CD4-positive, alpha-beta T cell treated with Interleukin-4 for 4 hours (primary cell): ENCODE data around the gene CBX1.
"Not testable (repeated sequence)": the region's sequence is repeated elsewhere in the genome, so short reads cannot be mapped to it uniquely, and the experiment has no call there.

Source experiments
- DNase-seq: peaks from one replicate; pipeline ENCODE4 v3.0.0-alpha.2; 2020

CBX1 gene

GRCh38 chr17:48048384-48049126, 52.7 kb downstream of the CBX1 start:
- DNase-seq, result peak; percentile 31

DNA sequence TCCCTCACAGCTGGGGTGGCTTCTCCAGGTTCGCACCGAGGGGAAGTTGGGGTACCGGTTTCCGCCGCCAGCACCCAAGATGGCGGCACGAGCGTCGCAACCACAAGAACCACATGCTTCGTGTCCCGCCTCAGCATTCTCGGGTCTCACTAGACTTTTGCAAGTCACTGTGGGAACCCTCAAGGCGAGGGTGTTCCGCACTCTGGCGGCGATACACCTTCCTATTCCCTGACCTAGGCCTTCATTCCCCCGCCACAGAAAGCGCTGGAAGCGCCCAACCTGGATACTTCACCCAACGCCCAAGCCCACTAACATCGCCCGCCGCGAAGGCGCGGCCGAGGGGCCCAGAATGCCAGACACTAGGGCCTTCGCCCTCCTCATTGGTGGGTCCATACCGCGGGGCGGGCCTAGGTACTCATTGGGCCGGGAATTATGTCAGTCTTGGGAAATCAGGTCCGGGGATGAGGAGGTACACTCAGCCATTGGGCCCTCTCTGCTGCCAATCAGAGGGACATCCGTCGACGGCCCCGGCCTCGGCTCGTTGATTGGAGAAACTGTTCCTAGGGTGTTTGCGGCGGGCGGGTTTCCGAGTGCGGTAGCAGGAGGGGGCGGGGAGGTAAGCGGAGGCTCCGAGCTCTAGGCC, 53.4 kb downstream of the CBX1 start, which contains the start of gene NFE2L1:
NFE2L1 (plus strand) TSS at position 619 of the 643 bp plus-strand sequence. CDS start 2,760 bp downstream, outside the sequence.
- DNase-seq, result peak; percentile 99

DNA sequence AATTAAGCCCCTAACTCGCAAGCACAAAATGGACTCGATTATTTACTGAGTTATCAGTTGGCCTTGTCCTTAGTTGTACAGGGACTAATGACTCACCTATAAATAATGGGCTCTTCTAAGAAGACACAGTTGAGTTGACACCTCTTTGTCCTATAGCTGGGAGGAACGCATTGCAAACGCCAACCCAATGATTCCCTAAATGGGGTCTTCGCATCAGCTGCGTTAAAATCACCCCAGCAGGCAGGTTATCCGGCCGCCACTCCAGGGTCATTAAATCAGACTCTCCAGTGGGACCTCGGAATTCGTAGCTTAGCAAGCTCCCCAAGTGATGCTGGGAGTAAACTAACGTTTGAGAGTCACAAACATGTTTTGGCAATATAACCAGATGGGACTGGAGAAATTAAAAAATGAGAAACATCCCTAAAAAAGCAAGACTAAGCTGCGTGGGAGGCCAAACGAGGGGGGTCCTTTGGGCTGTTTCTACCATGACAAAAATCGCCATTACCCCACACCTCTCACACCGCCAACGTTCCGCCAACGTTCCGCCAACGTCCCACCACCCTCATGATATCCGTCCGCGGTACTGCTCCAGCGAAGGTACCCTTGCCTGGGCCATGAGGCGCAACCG, 54.1 kb downstream of the CBX1 start:
- DNase-seq, result no peak

- no peak for DNase-seq
Observed at GRCh38 chr17:48046296-48046695, 55.0 kb downstream of the CBX1 start.

DNA sequence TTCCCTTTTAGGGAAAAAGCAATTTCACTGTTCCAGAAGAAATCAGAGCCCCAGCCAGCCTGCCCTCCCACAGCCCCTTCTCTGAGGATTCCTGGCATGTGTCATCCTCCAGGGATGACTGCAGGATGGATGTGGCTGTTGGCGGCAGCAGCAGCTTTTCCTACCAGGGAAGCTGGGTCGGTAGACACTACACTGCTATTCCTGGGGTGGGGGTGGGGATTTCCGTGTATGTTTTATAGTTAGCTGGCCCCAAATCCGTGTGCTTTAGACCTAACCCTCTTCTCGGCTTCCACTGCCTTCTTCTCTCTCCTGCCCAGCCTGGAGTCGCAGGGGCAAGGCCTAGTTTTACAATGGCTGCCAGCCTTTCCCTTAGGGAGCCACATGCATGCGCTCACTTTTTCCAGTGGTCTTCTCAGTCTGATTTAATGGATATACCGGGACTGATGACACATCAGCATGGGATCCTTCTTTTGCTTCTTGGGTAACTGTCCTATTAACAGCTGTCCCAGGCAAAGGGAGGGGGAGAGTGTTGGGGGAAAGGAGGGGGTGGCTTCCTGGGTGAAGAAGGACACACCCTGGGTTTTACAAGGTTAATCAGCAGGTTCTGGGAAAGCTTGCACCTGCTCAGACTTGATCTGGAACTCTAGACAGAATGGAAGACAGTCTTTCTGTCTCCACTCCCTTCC, 55.8 kb downstream of the CBX1 start:
- DNase-seq, result no peak

DNA sequence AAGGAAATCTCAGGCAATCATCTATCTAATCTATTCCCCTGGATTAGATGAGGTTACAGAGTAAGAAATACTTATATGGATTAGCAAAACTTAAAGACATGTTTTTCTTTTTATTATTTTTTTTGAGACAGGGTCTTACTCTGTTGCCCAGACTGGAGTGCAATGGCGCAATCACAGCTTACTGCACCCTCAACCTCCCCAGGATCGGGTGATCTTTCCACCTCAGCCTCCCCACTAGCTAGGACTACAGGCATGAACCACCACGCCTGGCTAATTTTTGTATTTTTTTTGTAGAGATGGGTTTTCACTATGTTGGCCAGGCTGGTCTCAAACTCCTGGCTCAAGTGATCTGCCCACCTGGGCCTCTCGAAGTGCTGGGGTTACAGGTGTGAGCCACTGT, 56.4 kb downstream of the CBX1 start:
- no peak for DNase-seq

DNA sequence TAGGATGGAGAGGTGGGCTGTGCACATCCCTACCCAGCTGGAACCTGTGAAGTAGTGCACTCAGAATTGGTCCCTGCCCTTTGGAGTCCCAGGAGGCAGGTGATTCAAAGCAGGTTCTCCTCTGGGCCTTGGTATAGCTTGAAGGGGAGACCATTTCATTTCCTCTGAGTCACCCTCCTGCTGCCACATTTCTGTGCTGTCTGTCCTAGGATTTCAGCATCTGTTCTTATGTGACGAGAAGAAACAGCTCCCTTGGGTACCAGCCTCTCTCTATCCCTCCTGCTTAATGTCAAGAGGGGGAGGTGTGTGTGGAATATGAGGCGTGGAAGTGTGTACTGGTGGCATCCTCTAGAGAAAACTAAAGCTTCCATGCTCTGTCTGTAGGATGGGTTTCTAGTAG, 58.1 kb downstream of the CBX1 start:
- no peak for DNase-seq

DNA sequence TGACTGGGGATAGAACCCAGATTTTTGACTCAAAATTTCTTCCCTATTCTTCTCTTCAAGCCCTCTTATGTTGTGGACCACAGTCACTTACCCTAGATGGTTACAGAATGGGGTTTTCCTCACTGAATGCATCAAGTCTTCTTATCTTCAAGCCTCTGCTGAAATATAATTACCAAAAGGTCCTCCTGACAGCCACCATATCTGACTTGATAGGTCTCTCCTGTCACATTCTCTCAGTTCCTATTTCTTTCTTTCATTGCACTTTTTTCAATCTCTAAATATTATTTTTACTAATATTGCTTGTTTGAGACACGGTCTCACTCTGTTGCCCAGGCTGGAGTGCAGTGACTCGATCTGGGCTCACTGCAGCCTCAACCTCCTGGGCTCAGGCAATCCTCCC, 62.6 kb downstream of the CBX1 start:
- no peak for DNase-seq

GRCh38 chr17:48037838-48038323, 63.4 kb downstream of the CBX1 start:
- DNase-seq, result no peak

GRCh38 chr17:48037036-48037837, 64.0 kb downstream of the CBX1 start, which contains the start of gene COPZ2:
Gene COPZ2 (minus strand): TSS chr17:48037797. CDS start chr17:48037777, 20 bp downstream.
- DNase-seq, result peak; percentile 53

DNA sequence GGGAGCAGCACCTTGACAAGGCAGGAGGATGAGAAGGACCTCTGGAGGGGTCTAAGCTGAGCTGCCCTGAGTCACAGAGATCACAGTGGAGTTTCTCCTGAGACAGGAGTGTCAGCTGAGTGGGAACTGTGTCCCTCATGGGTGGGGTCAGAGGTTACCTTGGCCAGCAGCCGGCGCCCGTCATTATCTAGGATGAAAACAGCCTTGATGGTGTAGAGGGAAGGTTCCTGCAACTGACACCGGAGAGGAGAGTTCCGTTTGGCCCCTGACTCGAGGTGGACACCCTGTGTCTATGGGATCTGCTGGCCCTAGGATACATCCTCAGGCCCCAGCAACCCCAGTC, 64.6 kb downstream of the CBX1 start:
- no peak for DNase-seq

DNA sequence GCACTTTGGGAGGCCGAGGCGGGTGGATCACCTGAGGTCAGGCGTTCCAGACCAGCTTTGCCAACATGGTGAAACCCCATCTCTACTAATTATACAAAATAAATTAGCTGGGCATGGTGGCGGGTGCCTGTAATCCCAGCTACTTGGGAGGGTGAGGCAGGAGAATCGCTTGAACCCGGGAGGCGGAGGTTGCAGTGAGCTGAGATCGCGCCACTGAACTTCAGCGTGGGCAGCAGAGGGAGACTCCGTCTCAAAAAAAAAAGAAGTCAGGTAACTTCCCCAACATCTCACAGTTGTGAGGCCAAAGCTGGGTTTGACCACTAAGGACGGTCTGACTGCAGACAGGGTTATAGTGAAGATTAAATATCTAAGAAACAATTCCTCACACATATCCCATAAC, 66.5 kb downstream of the CBX1 start:
- DNase-seq, result not testable (repeated sequence)

DNA sequence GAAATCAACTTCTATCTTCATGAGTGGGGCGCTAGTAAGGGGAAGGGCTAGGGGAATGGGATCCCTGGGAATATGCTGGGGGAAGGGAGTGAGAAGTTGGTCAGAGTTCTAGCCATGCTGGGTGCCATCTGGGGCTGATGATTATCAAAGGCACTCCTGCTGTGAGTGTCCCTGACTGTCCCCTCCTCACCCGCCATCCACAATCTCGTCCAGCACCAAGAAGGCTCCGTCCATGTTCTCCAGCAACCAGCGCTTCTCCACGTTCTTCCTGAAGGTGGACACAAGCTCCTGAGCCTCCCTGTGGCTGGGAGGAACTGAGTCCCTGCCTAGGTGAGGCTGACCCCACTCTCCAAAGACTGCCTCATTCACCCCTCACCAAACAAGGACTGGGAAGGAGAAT, 69.3 kb downstream of the CBX1 start:
- DNase-seq, result no peak

DNA sequence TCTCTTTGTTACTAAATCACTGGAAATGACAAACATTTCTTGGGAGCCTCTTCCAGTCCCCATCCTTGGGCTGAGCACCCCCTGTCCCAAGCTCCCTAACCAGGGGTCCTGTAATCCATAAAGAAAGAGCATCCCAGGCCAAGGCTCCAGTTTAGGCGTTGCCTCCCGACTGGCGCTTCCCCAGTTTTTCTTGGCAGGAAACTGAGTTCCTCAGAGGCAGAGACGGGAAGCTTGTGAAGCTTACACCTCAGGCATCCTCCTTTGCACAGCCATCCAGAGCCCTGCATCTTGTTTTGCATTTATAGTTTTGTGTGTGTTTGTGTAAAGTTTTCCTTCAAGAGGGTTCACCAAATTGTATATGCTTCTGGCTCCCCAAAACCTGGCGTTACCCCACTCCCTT, 70.7 kb downstream of the CBX1 start:
- no peak for DNase-seq

DNA sequence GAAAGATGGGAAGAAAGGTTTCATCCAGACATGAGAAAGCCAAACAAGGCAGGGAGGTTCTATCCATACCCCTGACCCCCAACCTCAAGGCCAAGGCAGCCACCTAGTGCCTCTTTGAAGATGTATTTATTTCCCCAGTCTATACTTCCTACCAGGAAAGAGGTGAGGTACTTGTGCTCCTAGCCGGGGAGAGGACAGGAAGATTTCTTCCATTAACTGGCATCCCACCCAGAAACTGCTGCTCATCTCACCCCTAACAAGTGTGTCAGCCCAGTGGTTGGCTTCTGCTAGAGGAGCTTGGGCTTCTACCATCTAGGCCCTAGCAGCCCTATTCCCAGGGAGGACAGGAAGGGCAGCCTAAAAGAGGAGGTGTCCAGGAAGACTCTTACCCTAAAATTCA, 72.5 kb downstream of the CBX1 start:
- DNase-seq, result no peak

- DNase-seq, result no peak
Observed at GRCh38 chr17:48027322-48027981, 73.8 kb downstream of the CBX1 start.

DNA sequence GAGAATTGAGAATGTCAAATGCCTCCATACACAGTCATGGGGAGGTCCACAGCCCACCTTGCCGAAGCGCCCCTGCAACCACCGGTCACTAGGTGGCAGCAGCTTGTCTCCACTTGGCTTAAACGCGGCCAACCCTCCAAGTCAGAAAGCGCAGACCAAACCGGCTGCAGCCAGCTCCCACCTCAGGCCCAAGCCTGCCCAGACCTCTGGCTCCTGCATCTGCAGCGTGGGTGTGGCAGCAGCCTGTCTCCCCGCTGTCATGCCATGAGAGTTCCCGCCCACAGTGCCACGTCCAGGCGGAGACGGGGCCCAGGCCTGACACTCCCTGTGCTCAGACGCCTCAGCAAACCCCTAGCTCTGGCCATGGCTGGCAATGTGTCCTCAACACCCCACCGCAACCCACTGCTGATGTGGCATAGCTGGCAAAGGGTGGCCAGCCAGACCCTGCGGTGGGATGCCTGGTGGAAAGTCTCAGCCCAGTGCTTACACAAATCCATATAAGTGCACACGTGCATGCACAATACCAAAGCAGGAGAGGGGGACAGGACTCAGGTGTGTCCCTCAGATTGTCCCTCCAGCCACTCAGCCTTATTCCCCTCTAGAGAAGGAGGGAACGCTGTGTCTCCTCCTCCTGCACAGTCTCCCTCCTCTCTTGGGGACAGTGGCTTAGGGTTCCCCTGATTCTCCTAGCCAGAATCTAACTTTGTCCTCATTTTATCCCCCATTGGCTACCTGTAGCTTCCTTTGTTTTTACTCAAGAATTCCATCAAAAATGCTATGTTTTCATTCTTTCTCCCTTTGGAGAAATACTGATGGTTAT, 74.6 kb downstream of the CBX1 start:
- DNase-seq, result peak; percentile 61

DNA sequence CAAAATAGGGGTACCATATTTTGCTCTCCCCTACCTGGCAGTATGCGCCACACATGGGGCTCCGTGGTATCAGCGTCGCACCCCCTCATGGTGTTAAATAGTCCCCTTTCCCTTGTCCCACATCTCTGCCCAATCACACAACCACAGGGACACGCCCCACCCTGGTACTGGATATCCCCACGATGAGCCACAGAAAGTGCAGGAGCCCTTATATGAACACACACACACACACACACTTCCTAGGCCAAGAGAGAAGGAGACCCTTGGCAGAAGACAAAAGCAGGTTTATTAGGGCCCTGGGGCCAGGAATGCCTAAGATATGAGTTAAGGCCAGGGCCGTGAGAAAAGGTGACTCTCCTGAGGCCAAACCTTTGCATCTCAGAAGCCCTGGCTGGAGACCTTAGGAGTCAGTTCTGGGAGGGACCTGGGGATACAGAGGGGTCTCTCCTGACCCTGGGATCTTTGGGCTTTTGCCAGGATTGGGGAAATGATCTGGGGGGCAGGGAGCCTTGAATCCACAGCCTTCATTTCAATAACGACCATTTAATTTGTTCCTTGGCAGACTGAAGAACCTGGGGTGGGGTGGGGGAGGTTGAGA, 75.3 kb downstream of the CBX1 start:
- no peak for DNase-seq

DNA sequence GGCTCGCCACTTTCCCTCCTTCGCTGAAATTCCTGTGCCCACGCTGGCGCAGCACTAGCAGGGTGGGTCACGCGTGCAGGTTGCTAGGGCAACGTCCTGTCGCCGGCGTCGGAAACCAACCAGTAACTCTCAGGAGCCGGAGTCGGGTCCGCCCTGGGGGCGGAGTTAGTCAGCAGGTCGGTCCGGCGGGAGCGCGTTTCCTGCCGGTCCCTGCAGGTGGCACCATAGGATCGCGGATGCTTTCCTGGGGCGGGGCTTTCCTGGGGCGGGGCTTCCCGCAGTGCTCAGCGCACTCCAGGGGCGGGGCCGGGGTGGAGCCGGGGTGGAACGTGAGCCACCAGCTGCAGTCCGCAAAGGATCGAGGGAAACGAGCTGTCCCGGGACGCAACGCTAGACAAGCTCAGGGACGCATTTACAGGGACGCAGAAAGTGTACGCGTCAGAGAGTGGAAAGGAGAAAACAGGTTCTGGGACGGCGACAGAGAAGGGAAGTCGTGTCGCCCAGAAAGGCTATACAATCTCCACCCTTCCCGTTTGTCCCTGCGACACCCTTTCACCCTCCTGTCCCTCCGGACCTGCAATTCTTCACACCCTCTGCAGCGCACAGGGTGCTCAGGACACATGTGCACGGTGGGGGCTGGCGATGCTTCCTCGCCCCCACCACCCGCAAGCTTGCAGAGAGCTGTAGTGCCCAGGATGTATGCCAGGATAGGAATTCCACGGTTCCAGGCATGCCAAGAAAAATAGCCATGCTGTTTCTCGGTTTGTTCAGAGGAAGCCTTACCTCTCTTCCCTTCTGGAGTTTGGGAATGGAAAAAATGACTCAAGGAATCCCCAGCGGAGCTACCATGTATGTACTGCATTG, 76.0 kb downstream of the CBX1 start:
- peak; percentile 96 for DNase-seq
